Measurements from ENCODE around the gene FBXO5.

- no peak for TF ChIP-seq CTCF (IDR thresholded peaks at IDR 0.05)
- TF ChIP-seq POLR2A (IDR thresholded peaks at IDR 0.05): no peak
Measured at GRCh38 chr6:152954443-152954842, 28.4 kb downstream of the FBXO5 start.

Measured in adrenal gland (tissue), 5 donors.